ENCODE data around the gene PRXL2B.
A peak's percentile ranks its signal among the peaks of the same experiment; 100 is the strongest.

The PRXL2B gene

GRCh38 chr1:2554621-2555387 lies 31.8 kb upstream of the PRXL2B start:
- peak; percentile 76 for DNase-seq (ENCODE audit: low spot score)
- TF ChIP-seq, protein P1, sequence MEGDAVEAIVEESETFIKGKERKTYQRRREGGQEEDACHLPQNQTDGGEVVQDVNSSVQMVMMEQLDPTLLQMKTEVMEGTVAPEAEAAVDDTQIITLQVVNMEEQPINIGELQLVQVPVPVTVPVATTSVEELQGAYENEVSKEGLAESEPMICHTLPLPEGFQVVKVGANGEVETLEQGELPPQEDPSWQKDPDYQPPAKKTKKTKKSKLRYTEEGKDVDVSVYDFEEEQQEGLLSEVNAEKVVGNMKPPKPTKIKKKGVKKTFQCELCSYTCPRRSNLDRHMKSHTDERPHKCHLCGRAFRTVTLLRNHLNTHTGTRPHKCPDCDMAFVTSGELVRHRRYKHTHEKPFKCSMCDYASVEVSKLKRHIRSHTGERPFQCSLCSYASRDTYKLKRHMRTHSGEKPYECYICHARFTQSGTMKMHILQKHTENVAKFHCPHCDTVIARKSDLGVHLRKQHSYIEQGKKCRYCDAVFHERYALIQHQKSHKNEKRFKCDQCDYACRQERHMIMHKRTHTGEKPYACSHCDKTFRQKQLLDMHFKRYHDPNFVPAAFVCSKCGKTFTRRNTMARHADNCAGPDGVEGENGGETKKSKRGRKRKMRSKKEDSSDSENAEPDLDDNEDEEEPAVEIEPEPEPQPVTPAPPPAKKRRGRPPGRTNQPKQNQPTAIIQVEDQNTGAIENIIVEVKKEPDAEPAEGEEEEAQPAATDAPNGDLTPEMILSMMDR (IDR thresholded peaks at IDR 0.05; ENCODE audit: extremely low read depth, missing control alignments), result peak; percentile 69

- DNase-seq (ENCODE audit: low spot score), result peak; percentile 76
- TF ChIP-seq, protein P1 (IDR thresholded peaks at IDR 0.05; ENCODE audit: extremely low read depth, missing control alignments), result no peak
Measured at GRCh38 chr1:2555634-2556276, 30.8 kb upstream of the PRXL2B start.

DNA sequence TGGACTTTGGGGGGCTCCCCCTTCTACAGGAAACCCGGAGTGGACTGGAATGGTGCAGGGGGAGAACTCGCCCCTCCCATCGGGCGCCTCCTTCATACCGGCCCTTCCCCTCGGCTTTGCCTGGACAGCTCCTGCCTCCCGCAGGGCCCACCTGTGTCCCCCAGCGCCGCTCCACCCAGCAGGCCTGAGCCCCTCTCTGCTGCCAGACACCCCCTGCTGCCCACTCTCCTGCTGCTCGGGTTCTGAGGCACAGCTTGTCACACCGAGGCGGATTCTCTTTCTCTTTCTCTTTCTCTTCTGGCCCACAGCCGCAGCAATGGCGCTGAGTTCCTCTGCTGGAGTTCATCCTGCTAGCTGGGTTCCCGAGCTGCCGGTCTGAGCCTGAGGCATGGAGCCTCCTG lies 30.3 kb upstream of the PRXL2B start, which contains the start of gene TNFRSF14:
TNFRSF14 (plus strand) TSS at position 95 of the 401 bp plus-strand sequence; CDS start at position 389, 294 bp downstream.
- DNase-seq (ENCODE audit: low spot score), result peak; percentile 87
- TF ChIP-seq, protein P1 (IDR thresholded peaks at IDR 0.05; ENCODE audit: extremely low read depth, missing control alignments), result no peak

DNA sequence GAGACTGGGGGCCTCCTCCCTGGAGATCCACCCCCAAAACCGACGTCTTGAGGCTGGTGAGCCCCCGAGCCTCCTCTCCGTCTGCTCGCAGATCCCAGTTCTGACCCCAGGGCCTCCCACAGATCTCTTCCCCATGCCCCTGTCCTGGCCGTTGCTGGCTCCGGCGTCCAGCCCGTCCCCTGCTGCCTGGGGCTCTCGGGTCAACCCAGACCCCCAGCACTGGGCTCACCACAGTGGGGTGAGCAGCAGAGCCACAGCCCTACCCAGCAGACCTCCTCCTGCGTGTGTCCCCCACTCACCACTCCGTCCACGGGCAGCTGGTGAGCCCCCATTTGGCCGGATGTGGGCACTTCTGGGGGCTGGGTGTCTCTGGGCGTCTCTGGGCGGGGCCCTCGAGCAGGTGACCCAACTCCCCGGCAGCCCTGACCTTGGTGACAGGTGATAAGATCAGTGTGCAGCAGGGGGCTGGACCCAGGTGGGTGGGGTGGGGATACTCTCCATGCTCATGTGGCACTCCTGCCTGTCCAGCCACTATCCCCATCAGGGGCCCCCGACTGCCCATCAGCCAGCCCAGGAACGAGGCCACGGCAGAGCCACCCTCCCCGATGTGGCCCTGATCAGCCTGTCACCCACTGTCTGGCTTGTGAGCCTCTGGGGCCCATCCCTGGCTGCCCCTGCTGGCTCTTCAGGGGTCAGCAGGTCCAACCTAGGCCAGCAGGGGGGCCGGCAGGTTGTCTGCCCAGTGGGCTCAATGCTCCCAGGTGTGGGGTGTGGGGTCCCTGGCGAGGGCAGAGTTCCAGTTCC lies 29.7 kb upstream of the PRXL2B start:
- TF ChIP-seq, protein P1 (IDR thresholded peaks at IDR 0.05; ENCODE audit: extremely low read depth, missing control alignments), result no peak
- DNase-seq (ENCODE audit: low spot score), result peak; percentile 73

DNA sequence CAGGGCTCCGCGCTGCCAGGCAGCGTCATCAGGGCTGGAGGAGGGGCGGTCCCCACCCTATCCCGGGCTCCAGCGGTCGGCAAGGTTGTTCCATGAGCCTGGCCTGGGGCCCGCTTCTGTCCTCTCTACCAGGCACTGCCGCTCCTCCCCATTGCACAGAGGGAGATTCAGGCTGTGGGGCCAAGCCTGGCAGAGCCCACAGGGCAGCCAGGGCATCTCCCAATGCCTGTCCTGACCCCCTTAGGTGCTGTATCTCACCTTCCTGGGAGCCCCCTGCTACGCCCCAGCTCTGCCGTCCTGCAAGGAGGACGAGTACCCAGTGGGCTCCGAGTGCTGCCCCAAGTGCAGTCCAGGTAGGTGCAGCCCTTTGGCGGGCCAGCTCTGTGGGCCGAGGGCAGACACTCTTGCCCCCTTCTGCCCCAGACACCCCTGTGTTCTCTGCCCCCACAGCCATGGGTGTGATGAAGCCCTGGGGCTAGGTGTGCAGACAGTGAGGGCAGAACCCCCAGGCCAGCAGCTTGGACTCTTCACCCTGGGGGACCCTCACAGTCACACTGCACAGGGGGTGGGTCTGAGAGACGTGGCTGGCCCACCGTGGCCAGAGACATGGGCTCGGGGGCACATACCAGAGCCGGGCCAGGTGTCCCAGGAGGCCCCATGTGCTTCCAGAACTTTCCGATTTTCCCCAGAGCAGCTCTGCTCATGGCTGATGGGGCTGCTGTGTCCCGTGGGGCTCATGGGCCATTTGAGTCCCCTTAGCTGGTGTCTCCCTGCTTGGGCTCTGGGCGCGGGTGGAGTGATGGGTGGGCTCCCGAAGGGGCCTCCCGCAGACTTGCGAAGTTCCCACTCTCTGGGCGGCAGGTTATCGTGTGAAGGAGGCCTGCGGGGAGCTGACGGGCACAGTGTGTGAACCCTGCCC lies 28.8 kb upstream of the PRXL2B start:
- TF ChIP-seq, protein P1 (IDR thresholded peaks at IDR 0.05; ENCODE audit: extremely low read depth, missing control alignments), result no peak
- no peak for DNase-seq (ENCODE audit: low spot score)

DNA sequence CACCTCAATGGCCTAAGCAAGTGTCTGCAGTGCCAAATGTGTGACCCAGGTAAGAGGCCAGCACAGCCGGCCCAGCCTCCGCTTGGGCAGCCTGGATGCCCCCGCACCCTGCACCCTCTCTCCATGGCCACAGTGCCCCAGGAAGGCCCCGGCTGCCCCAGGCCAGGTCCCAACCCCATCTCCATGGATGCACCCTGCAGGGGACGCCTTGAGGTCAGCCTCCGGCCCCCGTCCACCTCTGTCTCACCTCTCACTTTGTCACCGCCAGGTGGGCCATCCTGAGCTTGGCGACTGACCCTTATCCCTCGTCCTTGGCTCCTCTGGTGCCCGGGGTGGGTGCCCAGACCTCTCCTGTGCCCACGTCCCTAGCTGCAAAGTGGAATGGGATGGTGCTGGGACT lies 28.2 kb upstream of the PRXL2B start:
- no peak for DNase-seq (ENCODE audit: low spot score)
- TF ChIP-seq, protein P1 (IDR thresholded peaks at IDR 0.05; ENCODE audit: extremely low read depth, missing control alignments), result no peak
